Esophagus squamous epithelium (tissue), 4 donors: ENCODE measurements around the gene PTPRM.

Source experiments
- CTCF ChIP-seq, 6 experiments: fragments of 450-650 bp in 4 of 6; fragments of 200-600 bp in 2 of 6; sonication (generic) in 2 of 6; IDR thresholded peaks; one replicate each; pipeline ENCODE4 v1.5.1; 2016 to 2019; ENCODE audit warnings: antibody characterized with exemption in 6 of 6, mild to moderate bottlenecking in 4 of 6, moderate library complexity in 4 of 6
- POLR2A ChIP-seq, 4 donors: fragments of 450-650 bp; IDR thresholded peaks; one replicate each; pipeline ENCODE4 v1.6.1; 2017; ENCODE audit warnings: antibody characterized with exemption in 4 of 4, mild to moderate bottlenecking in 4 of 4, moderate library complexity in 3 of 4

DNA sequence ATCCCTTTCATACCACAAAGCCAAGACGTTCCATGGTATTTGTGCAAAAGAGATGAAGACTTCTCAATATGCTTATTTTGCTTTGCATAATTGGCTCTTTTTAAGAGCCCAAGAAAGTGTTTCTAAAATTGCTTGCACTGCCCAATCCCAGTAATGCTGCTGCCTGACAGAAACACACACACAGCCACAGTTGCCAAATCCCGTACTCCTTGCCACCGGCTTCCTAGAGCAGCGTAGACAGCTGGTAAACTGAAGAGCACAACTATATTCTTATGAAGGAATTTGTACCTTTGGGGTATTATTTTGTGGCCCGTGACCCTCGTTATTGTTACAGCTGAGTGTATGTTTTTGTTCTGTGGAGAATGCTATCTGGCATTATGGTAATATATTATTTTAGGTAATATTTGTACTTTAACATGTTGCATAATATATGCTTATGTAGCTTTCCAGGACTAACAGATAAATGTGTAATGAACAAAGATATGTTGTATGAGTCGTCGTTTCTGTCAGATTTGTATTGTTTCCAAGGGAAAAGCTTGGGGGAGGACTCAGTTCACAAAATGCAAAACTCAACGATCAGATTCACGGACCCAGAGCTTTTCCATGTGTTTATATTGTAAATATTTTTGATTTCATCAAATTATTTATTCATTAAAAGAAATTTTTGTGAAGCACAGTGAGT lies 839.2 kb downstream of the PTPRM start:
- TF ChIP-seq CTCF (IDR thresholded peaks at IDR 0.05) (no peak), POLR2A (IDR thresholded peaks at IDR 0.05) (no peak)
